HepG2 (cell line): ENCODE data around the gene DIAPH1. TPM values are rescaled to one million over a fixed set of nuclear protein-coding genes. Genes with fewer than 3 reads are reported as not detected.

Source experiments
- ATAC-seq: fragments of 200-7000 bp; cut with Tn5 transposase; 3 replicates; pipeline ENCODE4 v1.9.1; 2020; ENCODE audit warnings: mild to moderate bottlenecking, moderate library complexity
- BruUV-seq: library from RNA; stranded (reverse); fragments of 400-500 nt; replicated peaks from 2 replicates; lab custom pipeline; 2021; lab: Mats Ljungman, UMichigan
- CTCF ChIA-PET: fragments of 300-600 bp; formaldehyde crosslinking; extraction: SDS; loops from one replicate; lab custom pipeline; 2021; ENCODE audit warnings: low total read pairs, inconsistent platforms, low intra/inter-chr PET ratio; lab: Yijun Ruan, JAX
- POLR2A ChIA-PET: fragments of 350-600 bp; sonication (Branson Sonifier 250); formaldehyde crosslinking; loops from one replicate; lab custom pipeline; 2020; ENCODE audit warnings: antibody characterized with exemption, inconsistent platforms; lab: Yijun Ruan, JAX
- DNase-seq: peaks from one replicate; pipeline ENCODE4 v3.0.0-alpha.2; 2015; ENCODE audit warnings: low spot score
- FAIRE-seq: peaks from 3 replicates; lab custom pipeline; 2011; peaks lifted over from hg19 to GRCh38; lab: Jason Lieb, UNC
- H2AFZ ChIP-seq: one replicate; pipeline ENCODE4 v1.6.1; 2011; ENCODE audit warnings: low read length, inconsistent platforms
- H3K27ac ChIP-seq: fragments of 300-600 bp; 3 replicates; pipeline ENCODE4 v1.8.0; 2011; ENCODE audit warnings: mixed run types, mild to moderate bottlenecking, mixed read lengths, low read length, inconsistent platforms; ENCODE audit not compliant: insufficient read depth; ENCODE audit errors: extremely low read length
- H3K27me3 ChIP-seq, 2 experiments: fragments of 200-600 bp in 1 of 2; 2 replicates in 1 of 2; 3 replicates in 1 of 2; pipeline versions ENCODE4 v1.6.0 to v1.8.0; 2011; ENCODE audit warnings: low read length in 2 of 2, mild to moderate bottlenecking in 2 of 2, moderate library complexity in 2 of 2, inconsistent platforms in 1 of 2; ENCODE audit not compliant: insufficient read depth in 2 of 2, control insufficient read depth in 1 of 2
- H3K36me3 ChIP-seq, 2 experiments: fragments of 200-600 bp in 1 of 2; replicated peaks in 1 of 2; 2 replicates in 1 of 2; 3 replicates in 1 of 2; pipeline versions ENCODE4 v1.5.1 to v1.8.0; 2011; ENCODE audit warnings: low read length in 2 of 2, inconsistent platforms in 1 of 2; ENCODE audit not compliant: insufficient read depth in 2 of 2, control insufficient read depth in 1 of 2
- H3K4me1 ChIP-seq: 2 replicates; pipeline ENCODE4 v1.5.1; 2012; ENCODE audit warnings: low read length, inconsistent platforms; ENCODE audit not compliant: insufficient read depth
- H3K4me2 ChIP-seq: 2 replicates; pipeline ENCODE4 v1.6.0; 2011; ENCODE audit warnings: low read depth, low read length, inconsistent platforms
- H3K4me3 ChIP-seq, 3 experiments: fragments of 200-600 bp in 1 of 3; sonication (generic), shearing (Covaris generic) in 1 of 3; replicated peaks in 1 of 3; 2 replicates each; pipeline ENCODE4 v1.5.1; 2011 to 2016; ENCODE audit warnings: low read length in 3 of 3, inconsistent platforms in 2 of 3, low read depth in 2 of 3, mild to moderate bottlenecking in 2 of 3, control low read depth in 1 of 3, mixed read lengths in 1 of 3; ENCODE audit not compliant: insufficient read depth in 1 of 3
- H3K79me2 ChIP-seq: one replicate; pipeline ENCODE4 v1.6.1; 2011; ENCODE audit warnings: low read length, inconsistent platforms; ENCODE audit not compliant: insufficient read depth
- H3K9ac ChIP-seq: 2 replicates; pipeline ENCODE4 v1.6.0; 2011; ENCODE audit warnings: mild to moderate bottlenecking, low read depth, low read length, inconsistent platforms; ENCODE audit not compliant: insufficient read depth
- H3K9me3 ChIP-seq: 2 replicates; pipeline ENCODE4 v1.5.1; 2012; ENCODE audit warnings: mild to moderate bottlenecking, low read length
- H4K20me1 ChIP-seq: 2 replicates; pipeline ENCODE4 v1.6.0; 2011; ENCODE audit warnings: inconsistent platforms, mild to moderate bottlenecking, low read length, moderate library complexity; ENCODE audit not compliant: insufficient read depth
- ADNP ChIP-seq: sonication (generic); formaldehyde crosslinking; IDR thresholded peaks from 2 replicates; pipeline ENCODE4 v1.4.0; 2020; ENCODE audit warnings: missing genetic modification reagents
- CHD4 ChIP-seq: fragments of 200-600 bp; sonication (generic); IDR thresholded peaks from 2 replicates; pipeline ENCODE4 v1.7.0; 2017; ENCODE audit warnings: mild to moderate bottlenecking, low read length, borderline replicate concordance
- MIXL1 ChIP-seq: IDR thresholded peaks from 2 replicates; pipeline ENCODE4 v1.6.1; 2016
- SNAPC4 ChIP-seq: sonication (generic); formaldehyde crosslinking; IDR thresholded peaks from 2 replicates; pipeline ENCODE4 v1.4.0; 2020; ENCODE audit warnings: mild to moderate bottlenecking, missing genetic modification reagents
- ZNF335 ChIP-seq: sonication (generic); formaldehyde crosslinking; IDR thresholded peaks from 2 replicates; pipeline ENCODE4 v1.4.0; 2020; ENCODE audit warnings: missing genetic modification reagents
- ZNF564 ChIP-seq: sonication (generic); formaldehyde crosslinking; IDR thresholded peaks from 2 replicates; pipeline ENCODE4 v1.8.1; 2023; ENCODE audit warnings: mild to moderate bottlenecking, missing genetic modification reagents
- ZNF749 ChIP-seq: sonication (generic); formaldehyde crosslinking; IDR thresholded peaks from 2 replicates; pipeline ENCODE4 v1.8.0; 2022; ENCODE audit warnings: mild to moderate bottlenecking, missing genetic modification reagents, moderate library complexity, borderline replicate concordance
- WGBS: methylation state at CpG from one replicate; pipeline ENCODE4 v1.1.6; 2017; ENCODE audit warnings: low lambda C conversion rate; 5-methylcytosine and 5-hydroxymethylcytosine counted together
- in situ Hi-C: cut with HindIII; loops from 2 replicates; pipeline ENCODE4 v1.10.0; 2017; ENCODE audit warnings: low pct_unique_long_range_greater_than_20kb; ENCODE audit not compliant: extremely low pct_ligation_motif_present
- intact Hi-C: fragments of 100-400 bp; cut with micrococcal nuclease; formaldehyde crosslinking; loops from one replicate; pipeline ENCODE4 v1.10.0; 2022; ENCODE audit not compliant: unreplicated experiment
- polyA plus RNA-seq, 8 experiments: library from polyadenylated mRNA; depleted of rRNA in 3 of 8; stranded (reverse) in 7 of 8; unstranded in 1 of 8; fragments of >200 nt; fragmentation: Illumina TruSeq in 4 of 8; extraction: Trizol in 4 of 8; gene quantifications; 2 replicates each; pipeline versions ENCODE4 v1.2.1 to v1.2.3, GENCODE V29; 2011 to 2016; ENCODE audit warnings: low read depth in 4 of 8, missing spikeins in 1 of 8, mixed read lengths in 1 of 8; ENCODE audit not compliant: insufficient read depth in 1 of 8
- total RNA-seq, 5 experiments: library from RNA; depleted of rRNA; stranded (reverse); fragments of >200 nt; fragmentation: Illumina TruSeq; extraction: Trizol; gene quantifications; 2 replicates each; pipeline ENCODE4 v1.2.3, GENCODE V29; 2016; ENCODE audit warnings: low read depth in 1 of 5

DIAPH1 gene
- total and polyA plus RNA-seq, 2 of the 13 experiments (the other 11 are each of a cell fraction or from before 2014, with no cell fraction given), result 25.1 to 33.9 TPM

DNA sequence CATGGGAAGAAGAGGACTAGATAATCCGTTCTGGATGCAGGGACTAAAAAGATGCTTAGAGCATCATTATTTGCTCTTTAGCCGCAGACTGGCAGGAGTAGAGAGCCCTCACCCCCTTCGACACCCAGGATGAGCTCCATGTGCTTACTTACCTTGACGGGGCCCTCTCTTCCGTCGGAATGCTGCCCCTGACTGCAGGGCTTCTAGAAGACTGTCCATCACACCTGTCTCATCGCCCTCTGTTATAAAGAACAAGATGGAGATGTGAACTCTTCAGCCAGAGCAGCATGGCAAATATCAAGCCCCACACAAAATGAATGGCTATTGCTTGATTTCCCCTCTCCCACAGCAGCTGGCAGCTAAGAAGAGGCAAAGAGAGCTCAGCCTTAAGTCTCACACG is 94.8 kb downstream of the DIAPH1 start:
- Histone ChIP-seq H3K4me1 (peaks cover 50% of the 10 kb centered on the region), H2AFZ (no peak overlapping the region), H3K9me3 (no peaks in the 10 kb centered on the region), H3K4me3 (no peak overlapping the region), H3K36me3 (peaks cover 34 to 80% of the 10 kb centered on the region in 2 experiments), H4K20me1 (peaks cover 5% of the 10 kb centered on the region; the same call in 1 of the 2 replicates), H3K27ac (peak overlapping the region; percentile 34), H3K27me3 (no peaks in the 10 kb centered on the region), H3K79me2 (no peaks in the 10 kb centered on the region), H3K9ac (no peak overlapping the region), H3K4me2 (no peak overlapping the region)
- ATAC-seq (no peak), FAIRE-seq (no peak), DNase-seq (no peak)
- intact Hi-C loops, result loop anchor here (5.0 to 10.0 kb wide), 2 partner anchors 169 to 302 kb away; partner anchors contain the start of genes PCDHB14, PCDHGA4, PCDHGB1 and PCDHGB2
- TF ChIP-seq ZNF335 (no peak), ADNP (CRISPR knock-in tag) (no peak)
- CTCF ChIA-PET, result interaction anchor here (1.2 to 2.2 kb wide), 11 partner anchors 12 to 301 kb away, joined by 3 to 13 read pairs (median 6); partner anchors contain the start of genes PCDHB14, PCDHGA1, PCDHGA10 and PCDHGA11
- POLR2A ChIA-PET, result interaction anchor here (0.7 kb wide), 1 partner anchor 203 kb away, joined by 3 read pairs; the partner anchor contains the start of gene TAF7
- BruUV-seq, result no TSS peak
- in situ Hi-C loops, result loop anchor here (5.0 to 10.0 kb wide), 2 partner anchors 107 to 169 kb away; partner anchors contain the start of genes PCDHGA4, PCDHGB1, PCDHGB2 and PCDHGB7
- 97% methylated on average over 8 of the region's 8 CpGs for WGBS

- H3K4me3 ChIP-seq, result no peak overlapping the region
- 96% methylated on average over 2 of the region's 2 CpGs for WGBS
- BruUV-seq, result no TSS peak
- ChIA-PET CTCF (no interaction called here), POLR2A (no interaction called here)
- no peak for DNase-seq
- peaks cover 42% of the 10 kb centered on the region for H3K4me1 ChIP-seq
- in situ Hi-C loops, result loop anchor here (5.0 to 10.0 kb wide), 2 partner anchors 105 to 168 kb away; partner anchors contain the start of genes PCDHGA4, PCDHGB1, PCDHGB2 and PCDHGB7
- no peak overlapping the region for H2AFZ ChIP-seq
- TF ChIP-seq ZNF564 (CRISPR knock-in tag) (no peak), CHD4 (no peak), MIXL1 (CRISPR knock-in tag) (no peak), SNAPC4 (CRISPR knock-in tag) (no peak), ZNF749 (CRISPR knock-in tag) (no peak)
- intact Hi-C loops, result loop anchor here (5.0 to 10.0 kb wide), 2 partner anchors 168 to 300 kb away; partner anchors contain the start of genes PCDHB14, PCDHGA4, PCDHGB1 and PCDHGB2
- H3K9ac ChIP-seq, result no peak overlapping the region
- FAIRE-seq, result no peak
- peaks cover 30 to 78% of the 10 kb centered on the region in 2 experiments for H3K36me3 ChIP-seq
- ATAC-seq, result no peak
- no peak overlapping the region for H3K27ac ChIP-seq
- H3K79me2 ChIP-seq, result no peaks in the 10 kb centered on the region
- H3K27me3 ChIP-seq, result no peaks in the 10 kb centered on the region
- H3K9me3 ChIP-seq, result no peaks in the 10 kb centered on the region
- no peak overlapping the region for H3K4me2 ChIP-seq
- H4K20me1 ChIP-seq, result peaks cover 5% of the 10 kb centered on the region; the same call in 1 of the 2 replicates
Measured at GRCh38 chr5:141522301-141522700, 96.5 kb downstream of the DIAPH1 start.
